ENCODE results near the gene SEMA4B. TPM values are rescaled to one million over a fixed set of nuclear protein-coding genes. Genes with fewer than 3 reads are reported as not detected.

Gene SEMA4B
- total and polyA plus RNA-seq, 2 experiments from 2014 or later: 16.7 to 48.2 TPM

- no peaks in the 10 kb centered on the region for H3K9me2 ChIP-seq (ENCODE audit: insufficient read depth)
- ATAC-seq (peak; percentile 19), DNase-seq (ENCODE audit: low spot score) (peak; percentile 39)
- peak overlapping the region; percentile 57 for H3K4me2 ChIP-seq
- H3K27me3 ChIP-seq (ENCODE audit: insufficient read depth): no peaks in the 10 kb centered on the region
- no peaks in the 10 kb centered on the region for H3K79me2 ChIP-seq (replicated peaks; ENCODE audit: insufficient read depth)
- H3K36me3 ChIP-seq (ENCODE audit: insufficient read depth): no peaks in the 10 kb centered on the region
- H3K27me3 Mint-ChIP-seq (ENCODE audit: insufficient read depth, low read depth, poor library complexity): peaks cover 19% of the 10 kb centered on the region
- no peak overlapping the region for H3K4me3 Mint-ChIP-seq
- H2AFZ ChIP-seq: peak overlapping the region; percentile 93
- no peak overlapping the region for H3K4me3 ChIP-seq
- peaks cover 35% of the 10 kb centered on the region for H3K4me1 ChIP-seq (ENCODE audit: insufficient read depth)
- TF ChIP-seq CREB1 (CRISPR knock-in tag; IDR thresholded peaks at IDR 0.05; ENCODE audit: low read depth) (no peak), EZH2 (IDR thresholded peaks at IDR 0.05; ENCODE audit: low read depth, unreplicated experiment) (no peak), EZH2phosphoT487 (IDR thresholded peaks at IDR 0.05; ENCODE audit: unreplicated experiment) (no peak), CTCF (conservative IDR thresholded peaks at IDR 0.05; ENCODE audit: low read depth in 2 of 2) (no peak), ZNF331 (CRISPR knock-in tag; IDR thresholded peaks at IDR 0.05; ENCODE audit: low read depth) (no peak), ZNF114 (CRISPR knock-in tag; IDR thresholded peaks at IDR 0.05) (no peak), ZNF462 (CRISPR knock-in tag; IDR thresholded peaks at IDR 0.05) (no peak), ETS1 (IDR thresholded peaks at IDR 0.05) (no peak), POLR2AphosphoS5 (IDR thresholded peaks at IDR 0.05; ENCODE audit: low read depth) (no peak), NANOG (IDR thresholded peaks at IDR 0.05; ENCODE audit: borderline replicate concordance) (no peak), STAT1 (IDR thresholded peaks at IDR 0.05; ENCODE audit: unreplicated experiment) (no peak), REST (IDR thresholded peaks at IDR 0.05; ENCODE audit: unreplicated experiment) (no peak), JUNB (IDR thresholded peaks at IDR 0.05; ENCODE audit: unreplicated experiment) (no peak)
- no peak overlapping the region; the same call in 1 of the 2 replicates for H3K27ac Mint-ChIP-seq
- H4K20me1 ChIP-seq (replicated peaks; ENCODE audit: insufficient read depth): no peaks in the 10 kb centered on the region
- H3K9me3 Mint-ChIP-seq: no peaks in the 10 kb centered on the region
- peaks cover 38% of the 10 kb centered on the region for H3K4me1 Mint-ChIP-seq
- no peaks in the 10 kb centered on the region for H3K36me3 Mint-ChIP-seq (ENCODE audit: low read depth)
- peak overlapping the region; percentile 83 for H3K27ac ChIP-seq (ENCODE audit: low read depth)
- H3F3A ChIP-seq (replicated peaks; ENCODE audit: low read depth): 0 out of 2 replicates have a peak, but pooled peaks cover 7% of the 10 kb centered on the region
Measured at GRCh38 chr15:90174140-90174875, 26.8 kb upstream of the SEMA4B start.

Measured in GM23338 (cell line).